GM10266 (cell line): ENCODE data around the gene POMT2.

Source experiments
- DNase-seq: peaks from one replicate; pipeline ENCODE4 v3.0.0; 2012; ENCODE audit errors: extremely low spot score
- CTCF ChIP-seq: IDR thresholded peaks from 2 replicates; pipeline ENCODE4 v1.5.1; 2012; ENCODE audit warnings: mild to moderate bottlenecking, low read depth; ENCODE audit not compliant: control insufficient read depth, insufficient read depth; ENCODE audit errors: missing control alignments

The POMT2 gene

GRCh38 chr14:77320238-77320935 is at the start of gene POMT2:
TSS of gene POMT2 (minus strand) at chr14:77320883. CDS start at chr14:77320681, 202 bp downstream.
- TF ChIP-seq CTCF: peak; percentile 47
- DNase-seq: peak; percentile 92

- no peak for DNase-seq
- no peak for TF ChIP-seq CTCF
Measured at GRCh38 chr14:77369285-77369684, 48.6 kb upstream of the POMT2 start.

- no peak for TF ChIP-seq CTCF
- no peak for DNase-seq
Measured at GRCh38 chr14:77364146-77364545, 43.5 kb upstream of the POMT2 start.

GRCh38 chr14:77359626-77360025 is 38.9 kb upstream of the POMT2 start:
- no peak for TF ChIP-seq CTCF
- DNase-seq: no peak

- no peak for TF ChIP-seq CTCF
Measured at GRCh38 chr14:77356899-77357298, 36.2 kb upstream of the POMT2 start.

GRCh38 chr14:77355811-77356210 is 35.1 kb upstream of the POMT2 start:
- TF ChIP-seq CTCF: no peak
- DNase-seq: no peak

More at GRCh38 chr14:77356899-77357298, 36.2 kb upstream of the POMT2 start:
- DNase-seq: no peak

GRCh38 chr14:77353469-77354141 is 32.9 kb upstream of the POMT2 start:
- TF ChIP-seq CTCF: no peak
- DNase-seq: no peak
